ENCODE data around the gene BPTF.

DNA sequence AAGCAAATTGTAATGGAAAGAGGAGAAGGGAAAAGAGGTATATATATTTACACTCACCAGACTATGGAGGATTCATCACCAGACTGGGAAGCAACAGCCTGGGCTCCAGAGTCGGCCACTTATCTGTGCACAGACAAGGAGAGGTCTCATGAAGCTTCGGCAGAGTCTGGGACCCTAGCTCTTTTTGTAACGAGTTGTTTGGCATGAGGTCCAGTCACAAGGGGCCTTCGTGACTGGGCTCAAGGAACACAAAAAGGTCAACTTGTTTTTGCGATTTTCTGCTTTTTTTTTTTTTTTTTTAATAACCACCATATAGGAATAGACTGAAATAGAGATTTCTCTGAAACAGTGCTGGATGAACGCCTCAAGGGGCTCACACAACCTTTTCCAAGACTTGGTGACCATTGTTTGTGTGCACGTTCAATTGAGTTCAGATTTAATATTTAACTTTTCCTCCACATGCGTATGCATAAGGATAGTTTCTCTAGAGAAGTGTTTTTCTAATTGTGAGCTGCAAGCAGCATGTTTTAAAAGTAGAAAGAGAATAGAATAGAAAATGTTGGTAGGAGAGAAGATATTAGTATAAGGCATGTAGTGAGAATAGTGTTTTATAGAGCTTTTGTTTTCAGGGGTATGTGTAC is 25.8 kb downstream of the BPTF start:
- TF ChIP-seq EZH2 (IDR thresholded peaks at IDR 0.05; ENCODE audit: insufficient read depth, poor library complexity, severe bottlenecking), result no peak
- TF ChIP-seq EZH2phosphoT487 (IDR thresholded peaks at IDR 0.05; ENCODE audit: insufficient read depth, low read depth), result no peak

Data from GM23248 (cell line).